Medulla oblongata (tissue), 1 donor: ENCODE measurements around the gene ZNF580.

Source experiments
- DNase-seq: peaks from one replicate; pipeline ENCODE4 v3.0.0-alpha.2; 2015; ENCODE audit errors: extremely low spot score

ZNF580 gene

DNA sequence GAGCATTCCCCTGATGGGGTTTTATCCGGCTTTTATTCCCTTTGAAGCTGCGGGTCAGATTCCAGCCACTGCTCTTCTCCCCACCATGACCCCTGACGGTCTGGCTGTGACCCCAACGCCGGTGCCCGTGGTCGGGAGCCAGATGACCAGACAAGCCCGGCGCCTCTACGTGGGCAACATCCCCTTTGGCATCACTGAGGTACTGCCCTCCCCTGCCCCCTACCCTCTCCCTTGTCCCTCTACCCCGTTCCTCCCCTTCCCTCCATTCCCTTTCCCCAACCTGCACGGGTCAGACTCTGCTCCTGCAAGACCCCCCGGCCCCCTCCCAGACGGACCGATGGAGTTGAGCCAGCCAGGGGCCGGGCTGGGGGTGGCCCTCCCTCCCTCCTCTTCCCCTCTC, 20.2 kb downstream of the ZNF580 start:
- DNase-seq = no peak

GRCh38 chr19:55661826-55662225, 21.0 kb downstream of the ZNF580 start:
- DNase-seq = no peak

GRCh38 chr19:55663846-55664536, 23.2 kb downstream of the ZNF580 start:
- DNase-seq = no peak

- DNase-seq = no peak
Measured at GRCh38 chr19:55666343-55667005, 25.7 kb downstream of the ZNF580 start.

DNA sequence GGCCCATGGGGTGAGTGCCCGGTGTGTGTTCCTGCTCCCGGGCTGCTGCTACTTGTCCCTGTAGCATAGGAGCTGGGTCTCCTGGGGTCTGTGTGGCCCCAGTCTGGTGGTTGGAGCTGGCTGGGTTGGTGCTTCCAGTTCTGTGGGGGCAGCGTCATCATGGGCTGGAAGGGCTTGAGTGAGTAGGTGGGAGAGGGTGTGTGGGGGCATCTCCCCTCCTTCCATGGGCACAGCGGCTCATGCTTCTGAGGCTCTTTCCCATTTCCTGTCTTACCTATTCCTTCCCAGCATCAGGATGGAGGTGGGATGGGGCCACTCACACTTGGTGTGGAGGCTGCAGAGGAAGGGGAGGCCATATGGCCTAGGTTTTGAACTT, 26.2 kb downstream of the ZNF580 start:
- no peak for DNase-seq

- no peak for DNase-seq
Measured at GRCh38 chr19:55667511-55667910, 26.7 kb downstream of the ZNF580 start.

- no peak for DNase-seq
Measured at GRCh38 chr19:55667958-55668357, 27.2 kb downstream of the ZNF580 start.

GRCh38 chr19:55668603-55669348, 28.0 kb downstream of the ZNF580 start:
- no peak for DNase-seq

DNA sequence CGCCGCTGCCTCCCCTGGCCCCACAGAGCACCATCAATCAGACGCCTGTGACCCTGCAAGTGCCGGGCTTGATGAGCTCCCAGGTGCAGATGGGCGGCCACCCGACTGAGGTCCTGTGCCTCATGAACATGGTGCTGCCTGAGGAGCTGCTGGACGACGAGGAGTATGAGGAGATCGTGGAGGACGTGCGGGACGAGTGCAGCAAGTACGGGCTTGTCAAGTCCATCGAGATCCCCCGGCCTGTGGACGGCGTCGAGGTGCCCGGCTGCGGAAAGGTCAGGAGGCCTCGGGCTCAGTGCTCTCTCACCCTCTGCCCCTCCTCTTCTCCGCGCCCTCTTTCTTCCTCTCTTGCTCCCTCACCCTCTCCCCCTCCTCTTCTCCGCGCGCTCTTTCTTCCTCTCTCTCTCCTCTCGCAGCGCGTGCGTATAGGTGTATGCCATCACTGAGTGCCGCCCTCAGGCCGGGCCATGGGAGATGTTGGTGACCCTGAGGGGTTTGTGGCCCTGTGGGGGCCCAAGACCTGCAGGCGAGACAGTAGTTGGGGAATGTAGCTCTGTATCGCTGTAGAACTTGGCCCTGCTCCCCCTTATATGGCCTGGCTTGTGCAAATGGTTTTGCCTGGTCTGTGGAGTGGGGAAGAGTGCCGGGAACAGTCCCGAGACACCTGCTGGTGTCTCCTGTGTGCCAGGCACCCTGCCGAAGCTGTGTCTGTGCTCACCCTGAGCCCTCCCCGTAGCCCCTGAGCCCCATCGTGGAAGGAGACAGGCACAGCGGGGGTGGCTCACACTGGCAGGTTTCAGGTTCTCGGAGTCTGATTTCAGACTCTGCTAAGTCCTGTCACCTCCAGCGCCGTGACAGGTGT, 28.8 kb downstream of the ZNF580 start:
- no peak for DNase-seq

DNA sequence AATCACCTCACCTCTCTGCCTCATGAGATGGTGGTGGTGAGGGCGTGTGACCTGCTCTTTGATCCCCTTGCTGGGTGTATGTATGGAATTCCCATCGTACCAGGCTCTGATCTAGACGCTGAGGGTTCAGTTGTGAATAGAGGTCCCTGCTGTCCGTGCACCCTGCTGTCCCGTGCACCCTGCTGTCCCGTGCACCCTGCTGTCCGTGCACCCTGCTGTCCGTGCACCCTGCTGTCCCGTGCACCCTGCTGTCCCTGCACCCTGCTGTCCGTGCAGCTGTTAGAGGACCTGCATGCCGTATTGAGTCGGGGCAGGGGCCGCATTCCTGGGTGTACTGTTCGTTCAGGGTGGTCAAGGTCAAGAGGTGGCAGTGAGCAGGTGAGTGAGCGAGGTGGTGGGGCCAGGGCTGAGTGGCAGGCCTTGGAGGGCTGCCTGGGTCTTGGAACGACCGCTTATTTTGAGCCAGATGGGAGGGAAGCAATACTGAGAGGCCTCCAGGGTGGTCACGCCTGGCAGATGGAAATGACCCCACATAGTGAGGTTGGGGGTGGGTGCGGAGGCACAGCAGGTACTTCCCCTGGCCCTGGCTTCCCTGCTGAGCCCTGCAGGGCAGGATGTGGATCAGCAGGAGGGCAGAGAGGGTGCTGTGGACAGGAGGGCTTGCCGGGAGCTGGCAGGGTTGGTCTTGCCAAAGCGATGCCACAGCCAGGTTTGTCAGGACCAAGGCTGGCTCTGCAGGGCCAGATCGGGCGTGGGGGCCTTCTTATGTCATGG, 29.7 kb downstream of the ZNF580 start:
- no peak for DNase-seq

DNA sequence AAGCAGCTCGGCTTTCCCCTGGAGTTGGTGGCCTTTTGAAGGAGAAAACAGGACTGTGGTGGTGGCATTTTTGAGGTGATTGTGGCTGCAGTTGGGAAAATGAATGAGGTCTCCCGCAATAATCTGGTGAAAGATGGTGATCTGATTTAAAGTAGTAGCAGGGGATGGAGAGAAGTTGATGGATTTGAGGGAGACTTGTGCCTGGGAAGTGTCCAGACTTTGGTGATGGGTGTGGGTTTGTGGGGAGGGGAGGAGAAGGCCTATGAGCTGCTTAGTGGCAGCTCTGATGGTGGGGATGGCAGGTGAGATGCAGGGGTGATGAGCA, 30.2 kb downstream of the ZNF580 start:
- no peak for DNase-seq

- no peak for DNase-seq
Measured at GRCh38 chr19:55672418-55672817, 31.6 kb downstream of the ZNF580 start.

DNA sequence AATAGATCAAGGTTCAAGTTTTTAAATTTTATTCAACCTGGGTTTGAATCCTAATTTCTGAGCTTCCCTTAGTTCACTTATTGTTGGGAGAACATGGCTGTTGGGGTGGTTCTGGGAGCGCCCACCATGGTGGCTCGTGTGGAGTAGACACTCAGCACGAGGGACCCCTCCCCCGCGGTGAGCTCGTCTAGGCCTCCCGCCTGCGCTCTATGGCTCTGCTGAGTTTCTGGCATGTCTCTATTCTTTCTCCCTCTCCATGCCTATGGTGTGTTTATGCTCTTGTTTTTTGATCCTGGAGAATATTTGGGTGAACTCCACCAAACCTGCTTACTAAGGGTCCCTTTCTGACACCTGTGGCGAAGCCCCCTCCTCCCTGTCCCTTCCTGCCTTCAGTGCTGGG, 32.7 kb downstream of the ZNF580 start:
- no peak for DNase-seq

DNA sequence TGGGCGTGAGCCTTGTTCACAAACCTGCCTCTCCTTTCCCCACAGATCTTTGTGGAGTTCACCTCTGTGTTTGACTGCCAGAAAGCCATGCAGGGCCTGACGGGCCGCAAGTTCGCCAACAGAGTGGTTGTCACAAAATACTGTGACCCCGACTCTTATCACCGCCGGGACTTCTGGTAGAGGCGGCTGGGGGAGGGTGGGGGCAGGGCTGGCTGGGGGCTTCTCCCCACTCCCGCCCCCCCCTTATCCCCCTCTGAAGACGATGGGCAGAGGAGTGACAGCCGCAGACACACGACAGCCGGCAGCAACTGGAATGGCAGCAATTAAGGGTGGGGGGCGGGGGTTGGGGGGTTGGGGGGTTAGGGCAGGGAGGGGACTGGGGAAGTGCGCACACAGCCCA, 33.1 kb downstream of the ZNF580 start:
- DNase-seq = no peak

- DNase-seq = no peak
Measured at GRCh38 chr19:55674459-55674840, 33.6 kb downstream of the ZNF580 start.

GRCh38 chr19:55674841-55675660, 34.2 kb downstream of the ZNF580 start, which contains the start of gene EPN1:
EPN1 (plus strand) TSS chr19:55675226; CDS start chr19:55678628, 3,402 bp downstream.
- peak; percentile 96 for DNase-seq

DNA sequence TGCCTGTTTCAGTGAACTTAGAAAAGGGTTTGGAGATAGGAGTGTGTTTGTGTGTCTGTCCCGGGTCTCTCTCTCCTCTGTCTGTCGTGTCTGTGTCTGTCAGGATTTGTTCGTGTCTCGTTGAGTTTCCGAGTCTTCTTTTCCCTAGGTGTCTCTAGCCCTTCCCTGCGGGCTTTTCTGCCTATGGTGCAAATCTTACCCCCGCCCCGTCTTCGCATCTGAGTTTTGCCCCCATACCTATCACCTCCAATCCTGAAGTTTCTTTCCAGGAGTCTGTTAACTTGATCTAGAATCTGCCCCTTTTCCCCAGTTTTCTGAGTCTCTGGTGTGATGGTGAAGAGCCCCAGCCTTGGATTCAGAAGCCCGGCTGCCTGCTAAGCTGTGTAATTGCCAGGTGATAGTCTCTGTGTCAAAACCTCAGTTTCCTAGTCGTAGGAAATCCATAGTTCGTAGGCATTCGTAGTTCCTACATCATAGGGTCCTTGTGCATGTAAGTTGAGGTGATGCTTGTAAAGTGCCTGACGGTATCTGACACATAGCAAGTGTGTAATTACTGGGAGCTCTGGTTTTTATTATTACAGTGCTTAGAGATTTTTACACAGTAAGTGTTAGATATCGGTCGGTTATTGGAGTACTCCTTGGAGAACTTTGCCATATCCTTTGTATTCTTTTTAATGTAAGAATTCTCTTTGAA, 35.0 kb downstream of the ZNF580 start:
- no peak for DNase-seq

- DNase-seq = no peak
Measured at GRCh38 chr19:55676383-55676782, 35.6 kb downstream of the ZNF580 start.

GRCh38 chr19:55676889-55677505, 36.2 kb downstream of the ZNF580 start:
- DNase-seq = no peak
